H9 (cell line): ENCODE results near the gene KAT6B. TPM values are rescaled to one million over a fixed set of nuclear protein-coding genes. Genes with fewer than 3 reads are reported as not detected.

ENCODE experiments used
- DNase-seq: peaks from one replicate; pipeline ENCODE4 v3.0.0-alpha.2; 2017
- H2AFZ ChIP-seq: one replicate; pipeline ENCODE4 v1.6.1; 2013; ENCODE audit warnings: mild to moderate bottlenecking, low read length, control low read depth, moderate library complexity
- H2AK5ac ChIP-seq: 2 replicates; pipeline ENCODE4 v1.6.1; 2013; ENCODE audit warnings: low read length, control low read depth, mixed read lengths; ENCODE audit not compliant: insufficient read length
- H2BK120ac ChIP-seq: one replicate; pipeline ENCODE4 v1.6.1; 2013; ENCODE audit warnings: low read depth, mild to moderate bottlenecking, low read length, control low read depth, inconsistent platforms; ENCODE audit not compliant: poor library complexity, severe bottlenecking
- H2BK12ac ChIP-seq: 2 replicates; pipeline ENCODE4 v1.6.1; 2013; ENCODE audit warnings: low read length, control low read depth, mixed read lengths, low read depth; ENCODE audit not compliant: insufficient read length
- H2BK15ac ChIP-seq: 2 replicates; pipeline ENCODE4 v1.6.1; 2013; ENCODE audit warnings: low read depth, low read length, control low read depth
- H2BK20ac ChIP-seq: one replicate; pipeline ENCODE4 v1.6.1; 2013; ENCODE audit warnings: low read depth, mild to moderate bottlenecking, low read length, control low read depth, inconsistent platforms; ENCODE audit not compliant: poor library complexity, severe bottlenecking
- H2BK5ac ChIP-seq: 2 replicates; pipeline ENCODE4 v1.6.1; 2013; ENCODE audit warnings: low read length, control low read depth, mixed read lengths; ENCODE audit not compliant: insufficient read length
- H3K14ac ChIP-seq: 2 replicates; pipeline ENCODE4 v1.6.1; 2013; ENCODE audit warnings: low read length, control low read depth; ENCODE audit not compliant: insufficient read depth
- H3K18ac ChIP-seq: 2 replicates; pipeline ENCODE4 v1.6.1; 2013; ENCODE audit warnings: low read depth, mild to moderate bottlenecking, mixed read lengths, low read length, control low read depth; ENCODE audit not compliant: insufficient read length
- H3K23ac ChIP-seq: 2 replicates; pipeline ENCODE4 v1.6.1; 2013; ENCODE audit warnings: low read length, control low read depth, mixed read lengths, low read depth; ENCODE audit not compliant: insufficient read length
- H3K23me2 ChIP-seq: 2 replicates; pipeline ENCODE4 v1.6.1; 2013; ENCODE audit warnings: low read depth, mild to moderate bottlenecking, mixed read lengths, low read length, control low read depth; ENCODE audit not compliant: insufficient read length, poor library complexity, severe bottlenecking
- H3K27ac ChIP-seq: 2 replicates; pipeline ENCODE4 v1.5.1; 2013; ENCODE audit warnings: low read length, control low read depth, mixed read lengths, low read depth; ENCODE audit not compliant: insufficient read length
- H3K27me3 ChIP-seq: 2 replicates; pipeline ENCODE4 v1.6.1; 2013; ENCODE audit warnings: low read length, control low read depth, inconsistent platforms; ENCODE audit not compliant: insufficient read depth
- H3K4ac ChIP-seq: 2 replicates; pipeline ENCODE4 v1.6.1; 2013; ENCODE audit warnings: low read depth, mild to moderate bottlenecking, control low read depth, inconsistent platforms, low read length, moderate library complexity
- H3K4me1 ChIP-seq: 2 replicates; pipeline ENCODE4 v1.6.1; 2013; ENCODE audit warnings: low read length, control low read depth, inconsistent platforms; ENCODE audit not compliant: insufficient read depth
- H3K4me2 ChIP-seq: 2 replicates; pipeline ENCODE4 v1.6.1; 2013; ENCODE audit warnings: low read length, control low read depth, mixed read lengths; ENCODE audit not compliant: insufficient read length, insufficient read depth
- H3K56ac ChIP-seq: 2 replicates; pipeline ENCODE4 v1.6.1; 2013; ENCODE audit warnings: low read depth, mild to moderate bottlenecking, mixed read lengths, low read length, control low read depth; ENCODE audit not compliant: insufficient read length
- H3K79me1 ChIP-seq: 2 replicates; pipeline ENCODE4 v1.6.1; 2013; ENCODE audit warnings: low read depth, mild to moderate bottlenecking, moderate library complexity, low read length, control low read depth, inconsistent platforms; ENCODE audit not compliant: insufficient read depth, poor library complexity, severe bottlenecking
- H3K79me2 ChIP-seq: 2 replicates; pipeline ENCODE4 v1.6.1; 2013; ENCODE audit warnings: low read length, control low read depth, inconsistent platforms; ENCODE audit not compliant: insufficient read depth
- H3K9ac ChIP-seq: 2 replicates; pipeline ENCODE4 v1.6.1; 2013; ENCODE audit warnings: low read length, control low read depth, mixed read lengths; ENCODE audit not compliant: insufficient read length; ENCODE audit errors: extremely low read depth
- H3K9me3 ChIP-seq: one replicate; pipeline ENCODE4 v1.6.1; 2013; ENCODE audit warnings: low read depth, low read length, inconsistent platforms; ENCODE audit not compliant: control insufficient read depth
- H3T11ph ChIP-seq: one replicate; pipeline ENCODE4 v1.6.1; 2013; ENCODE audit warnings: mild to moderate bottlenecking, low read length, control low read depth, inconsistent platforms
- H4K20me1 ChIP-seq: one replicate; pipeline ENCODE4 v1.6.1; 2013; ENCODE audit not compliant: control insufficient read depth, insufficient read length, insufficient read depth
- H4K5ac ChIP-seq: 2 replicates; pipeline ENCODE4 v1.6.1; 2013; ENCODE audit warnings: low read depth, mild to moderate bottlenecking, mixed read lengths, low read length, control low read depth; ENCODE audit not compliant: insufficient read length
- H4K8ac ChIP-seq: replicated peaks from 2 replicates; pipeline ENCODE4 v1.6.1; 2013; ENCODE audit warnings: low read length, control low read depth, mixed read lengths, low read depth; ENCODE audit not compliant: insufficient read length
- H4K91ac ChIP-seq: 2 replicates; pipeline ENCODE4 v1.6.1; 2013; ENCODE audit warnings: low read depth, mild to moderate bottlenecking, moderate library complexity, mixed read lengths, low read length, control low read depth; ENCODE audit not compliant: insufficient read length
- H3K27ac Mint-ChIP-seq, 3 experiments: 2 replicates in 2 of 3; 3 replicates in 1 of 3; pipeline ENCODE4 v1.8.0; 2020 to 2021; ENCODE audit warnings: mixed read lengths in 3 of 3, mild to moderate bottlenecking in 1 of 3, moderate library complexity in 1 of 3
- H3K27me3 Mint-ChIP-seq: 2 replicates; pipeline ENCODE4 v1.8.0; 2021; ENCODE audit warnings: low read depth, mild to moderate bottlenecking, moderate library complexity, mixed read lengths
- H3K36me3 Mint-ChIP-seq, 3 experiments: 2 replicates in 2 of 3; 3 replicates in 1 of 3; pipeline ENCODE4 v1.8.0; 2020 to 2021; ENCODE audit warnings: low read depth in 3 of 3, mixed read lengths in 3 of 3; ENCODE audit not compliant: insufficient read depth in 1 of 3
- H3K4me1 Mint-ChIP-seq, 2 experiments: 2 replicates each; pipeline ENCODE4 v1.8.0; 2020; ENCODE audit warnings: mixed read lengths in 2 of 2
- H3K4me3 Mint-ChIP-seq, 2 experiments: 2 replicates in 1 of 2; 3 replicates in 1 of 2; pipeline ENCODE4 v1.8.0; 2020 to 2021; ENCODE audit warnings: mild to moderate bottlenecking in 2 of 2, mixed read lengths in 2 of 2, moderate library complexity in 1 of 2
- H3K9me3 Mint-ChIP-seq, 2 experiments: 2 replicates in 1 of 2; 3 replicates in 1 of 2; pipeline ENCODE4 v1.8.0; 2020; ENCODE audit warnings: mild to moderate bottlenecking in 2 of 2, mixed read lengths in 2 of 2, moderate library complexity in 1 of 2
- WGBS: extraction: QIAGEN DNeasy Blood & Tissue Kit; methylation state at CpG from one replicate; pipeline ENCODE4 v1.1.7; 2013; ENCODE audit warnings: missing lambda C conversion rate, low lambda C conversion rate, mixed read lengths; ENCODE audit not compliant: insufficient read length; ENCODE audit errors: extremely low coverage; 5-methylcytosine and 5-hydroxymethylcytosine counted together
- total RNA-seq: library from RNA; stranded (reverse); gene quantifications from 2 replicates; pipeline ENCODE4 v1.2.1, GENCODE V29; 2021
- TF ChIP-seq, protein P1 (sequence below): fragments of 200-600 bp; sonication (generic); conservative IDR thresholded peaks from 3 replicates; pipeline ENCODE4 v1.8.0; 2021; ENCODE audit warnings: antibody characterized with exemption, mild to moderate bottlenecking

The KAT6B gene
- total RNA-seq, 1 experiment from 2014 or later = 34.2 TPM

DNA sequence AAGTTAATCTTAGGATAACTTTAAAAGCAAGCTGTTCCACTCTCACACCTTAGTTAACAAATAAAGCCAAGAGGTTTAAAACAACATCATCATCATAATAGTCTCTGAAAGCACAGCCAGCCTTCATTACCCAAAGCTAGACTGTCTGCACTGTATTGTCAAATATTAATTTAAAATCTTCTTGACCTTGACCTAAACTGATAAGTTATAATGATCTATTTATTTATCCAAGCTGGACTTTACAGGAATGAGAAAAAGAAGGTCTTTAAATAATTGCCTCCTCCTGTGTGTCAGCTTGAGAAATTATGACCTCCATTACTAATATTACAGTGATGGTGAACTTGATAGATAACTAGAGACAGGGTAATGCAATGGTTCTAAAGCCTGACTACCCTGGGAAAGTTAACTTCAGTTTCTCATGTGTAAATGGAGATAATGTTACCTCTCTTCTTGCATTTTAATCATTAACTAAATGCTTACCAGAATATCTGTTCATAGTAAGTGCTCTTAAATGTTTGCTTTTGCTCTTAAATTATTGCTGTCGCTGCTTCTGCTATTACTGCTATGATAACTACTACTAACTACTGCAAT is 111.0 kb downstream of the KAT6B start:
- Histone ChIP-seq H3K14ac (no peak overlapping the region), H3K4me2 (no peak overlapping the region), H4K5ac (no peak overlapping the region), H2BK20ac (no peak overlapping the region), H2AFZ (no peak overlapping the region), H4K91ac (no peak overlapping the region), H3K27ac (no peak overlapping the region), H3K9ac (no peak overlapping the region), H3K23ac (no peak overlapping the region), H2BK5ac (no peak overlapping the region), H4K8ac (no peak overlapping the region), H3K9me3 (no peaks in the 10 kb centered on the region), H3K23me2 (no peaks in the 10 kb centered on the region), H3K56ac (no peak overlapping the region), H3K4me1 (peaks cover 2% of the 10 kb centered on the region; the same call in 1 of the 2 replicates), H3T11ph (no peak overlapping the region), H3K27me3 (no peaks in the 10 kb centered on the region), H3K79me2 (no peaks in the 10 kb centered on the region), H2BK15ac (no peak overlapping the region), H3K4ac (no peak overlapping the region), H3K79me1 (peaks cover 2% of the 10 kb centered on the region), H2BK120ac (no peak overlapping the region), H2BK12ac (no peak overlapping the region), H2AK5ac (no peak overlapping the region), H3K18ac (no peak overlapping the region), H4K20me1 (no peaks in the 10 kb centered on the region)
- Mint-ChIP-seq H3K9me3 (no peaks in the 10 kb centered on the region), H3K4me3 (no peak overlapping the region), H3K36me3 (no peaks in the 10 kb centered on the region), H3K27me3 (no peaks in the 10 kb centered on the region), H3K27ac (no peak overlapping the region), H3K4me1 (peaks cover 19 to 34% of the 10 kb centered on the region in 2 experiments)
- no CpG with 5 or more reads among the region's 1 CpG for WGBS
- no peak for DNase-seq
- TF ChIP-seq, protein P1, sequence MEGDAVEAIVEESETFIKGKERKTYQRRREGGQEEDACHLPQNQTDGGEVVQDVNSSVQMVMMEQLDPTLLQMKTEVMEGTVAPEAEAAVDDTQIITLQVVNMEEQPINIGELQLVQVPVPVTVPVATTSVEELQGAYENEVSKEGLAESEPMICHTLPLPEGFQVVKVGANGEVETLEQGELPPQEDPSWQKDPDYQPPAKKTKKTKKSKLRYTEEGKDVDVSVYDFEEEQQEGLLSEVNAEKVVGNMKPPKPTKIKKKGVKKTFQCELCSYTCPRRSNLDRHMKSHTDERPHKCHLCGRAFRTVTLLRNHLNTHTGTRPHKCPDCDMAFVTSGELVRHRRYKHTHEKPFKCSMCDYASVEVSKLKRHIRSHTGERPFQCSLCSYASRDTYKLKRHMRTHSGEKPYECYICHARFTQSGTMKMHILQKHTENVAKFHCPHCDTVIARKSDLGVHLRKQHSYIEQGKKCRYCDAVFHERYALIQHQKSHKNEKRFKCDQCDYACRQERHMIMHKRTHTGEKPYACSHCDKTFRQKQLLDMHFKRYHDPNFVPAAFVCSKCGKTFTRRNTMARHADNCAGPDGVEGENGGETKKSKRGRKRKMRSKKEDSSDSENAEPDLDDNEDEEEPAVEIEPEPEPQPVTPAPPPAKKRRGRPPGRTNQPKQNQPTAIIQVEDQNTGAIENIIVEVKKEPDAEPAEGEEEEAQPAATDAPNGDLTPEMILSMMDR = no peak
